ENCODE results near the gene USP40. TPM values are rescaled to one million over a fixed set of nuclear protein-coding genes. Genes with fewer than 3 reads are reported as not detected.

The USP40 gene
- total RNA-seq, 6 donors from 2014 or later: 34.4 to 75.4 (median 50.4) TPM

DNA sequence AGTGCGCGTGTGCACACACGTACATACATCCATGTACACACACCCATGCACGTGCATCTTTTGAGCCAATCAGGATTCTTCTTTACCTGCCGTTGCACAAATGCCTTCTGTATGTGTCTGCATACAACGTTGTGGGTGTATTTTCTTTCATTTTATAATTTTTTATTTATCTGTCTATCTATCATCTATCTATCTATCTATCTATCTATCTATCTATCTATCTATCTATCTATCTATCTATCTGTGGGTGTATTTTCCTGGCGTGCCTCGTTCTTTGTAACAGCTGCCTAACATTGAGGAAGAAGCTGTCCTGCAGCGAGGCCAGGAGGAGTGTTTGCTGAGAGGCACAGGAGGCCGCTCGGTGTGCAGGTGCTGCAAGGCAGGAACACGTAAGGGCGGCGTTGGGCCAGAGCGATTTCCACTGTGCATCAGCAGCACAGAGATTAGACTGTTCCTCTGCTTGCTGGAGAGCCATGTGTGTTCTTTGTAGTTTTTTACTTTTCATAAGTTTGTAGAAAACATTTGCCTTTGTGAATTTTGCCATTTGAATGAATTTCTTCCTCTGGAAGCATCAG lies 127.9 kb downstream of the USP40 start:
- Histone ChIP-seq H3K4me3 (no peak overlapping the region), H3K27ac (no peak overlapping the region), H3K36me3 (peaks cover 8 to 73% (median 54%) of the 10 kb centered on the region in 4 donors), H3K9me3 (no peaks in the 10 kb centered on the region), H3K27me3 (no peaks in the 10 kb centered on the region), H3K4me1 (peaks cover 0 to 2% (median 0%) of the 10 kb centered on the region in 4 donors)
- WGBS, 2 donors: 92% methylated on average over 15 of the region's 15 CpGs
- no peak for ATAC-seq (ENCODE audit: low FRiP score in 2 of 2)
- no peak for DNase-seq
- TF ChIP-seq POLR2A (IDR thresholded peaks at IDR 0.05): no peak

DNA sequence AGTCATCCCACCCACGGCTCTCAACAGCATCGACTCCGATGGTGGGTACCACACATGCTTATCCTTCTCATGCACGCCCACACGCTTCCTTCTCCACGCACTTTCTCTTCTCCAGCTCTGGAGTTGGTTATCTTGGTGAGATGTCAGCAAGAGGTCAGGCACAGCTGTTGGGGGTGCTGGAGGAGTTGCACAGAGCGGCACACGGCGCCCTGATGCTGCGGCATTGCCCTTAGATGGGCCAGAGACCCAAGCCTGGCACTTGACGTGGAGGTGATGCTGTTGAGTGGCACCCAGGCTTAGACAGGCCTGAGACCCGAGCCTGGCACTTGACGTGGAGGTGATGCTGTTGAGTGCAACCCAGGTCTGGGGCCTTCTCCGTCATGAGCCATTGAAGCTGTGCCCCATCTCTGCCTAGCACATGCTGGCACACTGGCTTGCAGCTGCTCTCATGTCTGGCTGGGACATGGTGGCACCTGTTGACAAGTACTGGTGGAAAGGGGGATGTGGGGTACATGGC lies 129.1 kb downstream of the USP40 start:
- no peaks in the 10 kb centered on the region for H3K27me3 ChIP-seq
- no peaks in the 10 kb centered on the region for H3K4me1 ChIP-seq
- H3K36me3 ChIP-seq: peaks cover 8 to 73% (median 53%) of the 10 kb centered on the region in 4 donors
- H3K27ac ChIP-seq: no peak overlapping the region
- DNase-seq (no peak), ATAC-seq (ENCODE audit: low FRiP score in 2 of 2) (no peak)
- no peak overlapping the region for H3K4me3 ChIP-seq
- whole genome bisulfite sequencing, 2 donors: 95% methylated on average over 12 to 14 of the region's 14 CpGs
- no peak for TF ChIP-seq EP300 (IDR thresholded peaks at IDR 0.05)
- TF ChIP-seq POLR2A (IDR thresholded peaks at IDR 0.05): no peak
- TF ChIP-seq POLR2AphosphoS5 (IDR thresholded peaks at IDR 0.05): no peak
- TF ChIP-seq, protein P1, sequence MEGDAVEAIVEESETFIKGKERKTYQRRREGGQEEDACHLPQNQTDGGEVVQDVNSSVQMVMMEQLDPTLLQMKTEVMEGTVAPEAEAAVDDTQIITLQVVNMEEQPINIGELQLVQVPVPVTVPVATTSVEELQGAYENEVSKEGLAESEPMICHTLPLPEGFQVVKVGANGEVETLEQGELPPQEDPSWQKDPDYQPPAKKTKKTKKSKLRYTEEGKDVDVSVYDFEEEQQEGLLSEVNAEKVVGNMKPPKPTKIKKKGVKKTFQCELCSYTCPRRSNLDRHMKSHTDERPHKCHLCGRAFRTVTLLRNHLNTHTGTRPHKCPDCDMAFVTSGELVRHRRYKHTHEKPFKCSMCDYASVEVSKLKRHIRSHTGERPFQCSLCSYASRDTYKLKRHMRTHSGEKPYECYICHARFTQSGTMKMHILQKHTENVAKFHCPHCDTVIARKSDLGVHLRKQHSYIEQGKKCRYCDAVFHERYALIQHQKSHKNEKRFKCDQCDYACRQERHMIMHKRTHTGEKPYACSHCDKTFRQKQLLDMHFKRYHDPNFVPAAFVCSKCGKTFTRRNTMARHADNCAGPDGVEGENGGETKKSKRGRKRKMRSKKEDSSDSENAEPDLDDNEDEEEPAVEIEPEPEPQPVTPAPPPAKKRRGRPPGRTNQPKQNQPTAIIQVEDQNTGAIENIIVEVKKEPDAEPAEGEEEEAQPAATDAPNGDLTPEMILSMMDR (IDR thresholded peaks at IDR 0.05): no peak
- no peaks in the 10 kb centered on the region for H3K9me3 ChIP-seq

DNA sequence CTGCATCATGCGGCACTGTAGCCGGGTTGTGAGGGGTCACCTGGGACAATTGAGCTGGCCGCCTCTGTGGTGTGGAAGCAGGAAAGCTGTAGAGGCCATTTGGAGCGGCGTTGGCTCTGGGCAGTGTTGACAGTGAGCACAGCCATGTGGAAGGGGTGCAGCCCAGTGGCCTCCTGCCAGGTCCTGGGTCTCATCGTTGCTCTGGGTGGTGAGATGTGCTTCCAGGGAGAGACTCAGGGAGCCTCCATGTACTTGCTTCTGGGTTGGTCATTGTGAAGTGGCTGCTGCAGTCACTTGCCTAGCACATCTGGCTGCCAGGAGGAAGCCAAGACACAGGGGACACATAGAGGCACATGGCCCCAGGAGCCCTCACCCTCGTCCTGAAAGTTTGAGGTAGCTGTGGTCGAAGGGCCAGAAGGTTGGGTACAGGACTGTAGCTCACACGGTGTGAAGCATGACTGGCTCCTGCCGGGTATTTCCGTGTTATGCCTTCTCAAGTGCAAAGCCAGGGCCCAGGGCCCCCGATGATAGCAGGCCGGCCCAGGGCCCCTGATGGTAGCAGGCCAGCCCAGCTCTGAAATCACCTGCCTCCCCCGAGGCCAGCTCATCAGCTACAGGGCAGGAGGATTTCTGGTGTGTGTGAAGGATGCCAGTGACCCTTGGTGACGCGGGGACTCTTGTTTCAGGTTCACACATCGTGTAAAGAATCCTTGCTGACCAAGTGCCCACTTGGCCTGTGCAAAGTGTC lies 129.7 kb downstream of the USP40 start:
- WGBS, 2 donors: 93% methylated on average over 6 to 17 of the region's 17 CpGs
- peaks cover 8 to 68% (median 52%) of the 10 kb centered on the region in 4 donors for H3K36me3 ChIP-seq

DNA sequence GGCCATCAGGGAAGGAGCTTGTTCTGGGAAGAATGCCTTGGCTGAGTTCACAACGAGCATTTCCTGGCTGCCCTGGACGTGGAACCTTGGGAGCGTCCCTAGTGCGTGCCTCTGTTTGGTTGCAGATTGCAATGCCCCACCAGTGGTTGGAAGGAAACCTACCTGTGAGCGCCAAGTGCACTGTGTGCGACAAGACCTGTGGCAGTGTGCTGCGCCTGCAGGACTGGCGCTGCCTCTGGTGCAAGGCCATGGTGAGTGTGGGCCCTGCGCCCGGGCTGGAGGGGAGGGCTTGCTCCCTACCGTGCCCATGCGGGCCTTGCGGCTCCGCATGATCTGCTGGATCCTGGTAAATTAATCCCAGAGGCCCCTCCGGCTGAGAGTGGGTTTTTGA lies 130.4 kb downstream of the USP40 start:
- ATAC-seq (ENCODE audit: low FRiP score in 2 of 2) (no peak), DNase-seq (peak in 1 of 2 donors; percentile 11)
- 91 to 98% methylated on average over 5 to 15 of the region's 15 CpGs for WGBS, 2 donors
- TF ChIP-seq, protein P1 (IDR thresholded peaks at IDR 0.05): no peak
- TF ChIP-seq EP300 (IDR thresholded peaks at IDR 0.05): no peak
- no peak for TF ChIP-seq POLR2A (IDR thresholded peaks at IDR 0.05)
- no peak for TF ChIP-seq POLR2AphosphoS5 (IDR thresholded peaks at IDR 0.05)
- H3K27me3 ChIP-seq: no peaks in the 10 kb centered on the region
- H3K9me3 ChIP-seq: no peaks in the 10 kb centered on the region
- H3K27ac ChIP-seq: no peak overlapping the region
- H3K4me1 ChIP-seq: no peaks in the 10 kb centered on the region
- H3K36me3 ChIP-seq: peaks cover 8 to 63% (median 50%) of the 10 kb centered on the region in 4 donors
- no peak overlapping the region for H3K4me3 ChIP-seq

More for the DNA sequence above, 129.7 kb downstream of the USP40 start:
- Histone ChIP-seq H3K4me1 (no peaks in the 10 kb centered on the region), H3K27ac (no peak overlapping the region), H3K4me3 (no peak overlapping the region), H3K9me3 (no peaks in the 10 kb centered on the region), H3K27me3 (no peaks in the 10 kb centered on the region)
- TF ChIP-seq EP300 (IDR thresholded peaks at IDR 0.05) (no peak), POLR2AphosphoS5 (IDR thresholded peaks at IDR 0.05) (no peak), POLR2A (IDR thresholded peaks at IDR 0.05) (no peak)
- TF ChIP-seq, protein P1 (IDR thresholded peaks at IDR 0.05): no peak
- DNase-seq (no peak), ATAC-seq (ENCODE audit: low FRiP score in 2 of 2) (no peak)

DNA sequence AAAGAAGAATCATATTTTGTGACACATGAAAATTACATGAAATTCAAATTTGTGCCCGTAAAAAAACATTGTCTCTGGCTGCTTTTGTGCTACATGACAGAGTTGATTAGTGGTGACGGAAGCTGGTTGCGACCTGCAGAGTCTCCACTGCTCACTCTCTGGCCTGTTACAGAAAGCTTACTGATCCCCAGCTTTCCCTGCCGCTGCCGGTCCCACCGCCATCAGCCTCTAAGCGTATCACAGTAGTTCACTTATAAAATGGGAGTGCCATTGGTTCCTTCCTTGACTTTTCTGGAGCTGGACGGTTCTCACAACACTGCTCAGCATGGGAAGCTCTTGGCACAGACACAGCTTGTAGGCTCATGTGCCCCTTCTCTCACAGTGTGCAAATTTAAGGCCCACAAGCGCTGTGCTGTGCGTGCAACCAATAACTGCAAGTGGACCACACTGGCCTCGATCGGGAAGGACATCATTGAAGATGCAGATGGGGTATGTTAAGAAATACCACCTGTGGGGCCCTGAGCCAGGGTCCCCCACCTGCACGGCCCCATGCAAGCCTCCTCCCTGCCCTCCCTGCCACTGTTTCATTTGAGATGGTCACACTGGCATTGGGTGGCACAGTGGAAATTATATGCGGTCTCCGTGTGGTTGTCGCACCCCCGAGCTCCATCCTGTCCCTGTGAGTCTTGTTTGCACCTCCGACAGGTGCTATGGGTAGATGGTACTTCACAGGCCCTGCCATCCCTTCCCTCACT lies 131.0 kb downstream of the USP40 start:
- no peaks in the 10 kb centered on the region for H3K4me1 ChIP-seq
- H3K9me3 ChIP-seq: no peaks in the 10 kb centered on the region
- H3K27ac ChIP-seq: no peak overlapping the region
- peaks cover 8 to 61% (median 48%) of the 10 kb centered on the region in 4 donors for H3K36me3 ChIP-seq
- DNase-seq: peak in 1 of 2 donors; percentile 16
- no peak overlapping the region for H3K4me3 ChIP-seq
- 96 to 97% methylated on average over 16 to 18 of the region's 18 CpGs for WGBS, 2 donors
- no peak for ATAC-seq (ENCODE audit: low FRiP score in 2 of 2)
- no peaks in the 10 kb centered on the region for H3K27me3 ChIP-seq
- TF ChIP-seq EP300 (IDR thresholded peaks at IDR 0.05): no peak
- TF ChIP-seq, protein P1 (IDR thresholded peaks at IDR 0.05): no peak
- no peak for TF ChIP-seq POLR2AphosphoS5 (IDR thresholded peaks at IDR 0.05)
- no peak for TF ChIP-seq POLR2A (IDR thresholded peaks at IDR 0.05)
